ENCODE measurements around the gene SLC25A25.

Gene SLC25A25

GRCh38 chr9:128056086-128056485 lies 11.9 kb upstream of the SLC25A25 start:
- TF ChIP-seq TAF1 (IDR thresholded peaks at IDR 0.05; ENCODE audit: low read depth) (no peak), MAX (IDR thresholded peaks at IDR 0.05) (no peak), RAD21 (IDR thresholded peaks at IDR 0.05; ENCODE audit: low read depth) (no peak), FOXM1 (IDR thresholded peaks at IDR 0.05; ENCODE audit: borderline replicate concordance, low read depth) (no peak), USF1 (IDR thresholded peaks at IDR 0.05) (no peak), TEAD4 (IDR thresholded peaks at IDR 0.05) (no peak), ZBTB7A (IDR thresholded peaks at IDR 0.05; ENCODE audit: low read depth) (no peak), REST (IDR thresholded peaks at IDR 0.05; ENCODE audit: low read depth) (no peak), YY1 (IDR thresholded peaks at IDR 0.05; ENCODE audit: low read depth) (no peak), TCF12 (IDR thresholded peaks at IDR 0.05; ENCODE audit: low read depth) (no peak), CEBPB (IDR thresholded peaks at IDR 0.05) (no peak), NFIC (IDR thresholded peaks at IDR 0.05) (no peak), CREB1 (IDR thresholded peaks at IDR 0.05; ENCODE audit: low read depth) (no peak), EGR1 (IDR thresholded peaks at IDR 0.05) (no peak), EP300 (IDR thresholded peaks at IDR 0.05; ENCODE audit: borderline replicate concordance) (no peak)

GRCh38 chr9:128056887-128057723 lies 10.9 kb upstream of the SLC25A25 start:
- TF ChIP-seq YY1 (IDR thresholded peaks at IDR 0.05; ENCODE audit: low read depth): no peak
- TF ChIP-seq MAX (IDR thresholded peaks at IDR 0.05): no peak

GRCh38 chr9:128057724-128058409 lies 10.2 kb upstream of the SLC25A25 start:
- TF ChIP-seq EGR1 (IDR thresholded peaks at IDR 0.05) (no peak), TAF1 (IDR thresholded peaks at IDR 0.05; ENCODE audit: low read depth) (no peak), MAX (IDR thresholded peaks at IDR 0.05) (no peak), RAD21 (IDR thresholded peaks at IDR 0.05; ENCODE audit: low read depth) (no peak), USF1 (IDR thresholded peaks at IDR 0.05) (no peak), REST (IDR thresholded peaks at IDR 0.05; ENCODE audit: low read depth) (no peak), FOXM1 (IDR thresholded peaks at IDR 0.05; ENCODE audit: borderline replicate concordance, low read depth) (no peak), ZBTB7A (IDR thresholded peaks at IDR 0.05; ENCODE audit: low read depth) (no peak), NFIC (IDR thresholded peaks at IDR 0.05) (no peak), CEBPB (IDR thresholded peaks at IDR 0.05) (no peak), TCF12 (IDR thresholded peaks at IDR 0.05; ENCODE audit: low read depth) (no peak)

- TF ChIP-seq RAD21 (IDR thresholded peaks at IDR 0.05; ENCODE audit: low read depth): no peak
These were observed 8.6 kb upstream of the SLC25A25 start for GRCh38 chr9:128059365-128059983.

- TF ChIP-seq FOXM1 (IDR thresholded peaks at IDR 0.05; ENCODE audit: borderline replicate concordance, low read depth) (no peak), EP300 (IDR thresholded peaks at IDR 0.05; ENCODE audit: borderline replicate concordance) (no peak), YY1 (IDR thresholded peaks at IDR 0.05; ENCODE audit: low read depth) (no peak), USF1 (IDR thresholded peaks at IDR 0.05) (no peak), NFIC (IDR thresholded peaks at IDR 0.05) (no peak), TAF1 (IDR thresholded peaks at IDR 0.05; ENCODE audit: low read depth) (no peak), RAD21 (IDR thresholded peaks at IDR 0.05; ENCODE audit: low read depth) (no peak), EGR1 (IDR thresholded peaks at IDR 0.05) (no peak), CEBPB (IDR thresholded peaks at IDR 0.05) (no peak), ZBTB7A (IDR thresholded peaks at IDR 0.05; ENCODE audit: low read depth) (no peak), TEAD4 (IDR thresholded peaks at IDR 0.05) (no peak), MAX (IDR thresholded peaks at IDR 0.05) (no peak), REST (IDR thresholded peaks at IDR 0.05; ENCODE audit: low read depth) (no peak), TCF12 (IDR thresholded peaks at IDR 0.05; ENCODE audit: low read depth) (no peak), CREB1 (IDR thresholded peaks at IDR 0.05; ENCODE audit: low read depth) (no peak)
These were observed 6.6 kb upstream of the SLC25A25 start for GRCh38 chr9:128061275-128061960.
